Measurements from ENCODE around the gene GPI. TPM values are rescaled to one million over a fixed set of nuclear protein-coding genes. Genes with fewer than 3 reads are reported as not detected.
"Not testable (repeated sequence)": the region's sequence is repeated elsewhere in the genome, so short reads cannot be mapped to it uniquely, and the experiment has no call there.

GPI gene
- 169 and 172 TPM in 2 replicates for total RNA-seq

GRCh38 chr19:34364830-34365462 lies at the start of gene GPI:
TSS of gene GPI (plus strand) at chr19:34365196. CDS start at chr19:34365267, 71 bp downstream.
- no peak for DNase-seq (ENCODE audit: low read depth, low spot score)

DNA sequence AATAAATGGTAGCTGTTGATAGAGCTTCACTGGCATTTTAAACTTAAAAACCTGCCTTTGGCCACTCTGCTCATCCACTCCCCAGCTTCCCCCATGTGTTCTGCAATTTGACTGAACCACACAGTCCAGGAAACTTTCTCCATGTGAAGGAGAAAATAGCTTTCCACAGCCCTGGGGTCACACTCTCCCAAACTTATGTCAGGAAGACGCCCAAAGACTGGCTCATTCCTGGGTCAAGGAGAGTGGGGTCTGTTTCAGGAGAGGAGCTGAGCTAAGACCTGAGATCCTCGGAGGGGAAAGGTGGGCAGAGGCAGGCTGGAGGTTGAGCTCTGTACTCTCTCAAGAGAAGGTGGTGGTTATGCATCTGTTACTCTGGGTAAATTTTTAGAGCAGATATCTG lies 48.7 kb upstream of the GPI start:
- no peak for DNase-seq (ENCODE audit: low read depth, low spot score)

- no peak for DNase-seq (ENCODE audit: low read depth, low spot score)
These were observed 48.2 kb upstream of the GPI start for GRCh38 chr19:34316741-34317301.

- no peak for DNase-seq (ENCODE audit: low read depth, low spot score)
These were observed 47.6 kb upstream of the GPI start for GRCh38 chr19:34317311-34317927.

GRCh38 chr19:34319230-34319585 lies 45.8 kb upstream of the GPI start:
- DNase-seq (ENCODE audit: low read depth, low spot score) = no peak

DNA sequence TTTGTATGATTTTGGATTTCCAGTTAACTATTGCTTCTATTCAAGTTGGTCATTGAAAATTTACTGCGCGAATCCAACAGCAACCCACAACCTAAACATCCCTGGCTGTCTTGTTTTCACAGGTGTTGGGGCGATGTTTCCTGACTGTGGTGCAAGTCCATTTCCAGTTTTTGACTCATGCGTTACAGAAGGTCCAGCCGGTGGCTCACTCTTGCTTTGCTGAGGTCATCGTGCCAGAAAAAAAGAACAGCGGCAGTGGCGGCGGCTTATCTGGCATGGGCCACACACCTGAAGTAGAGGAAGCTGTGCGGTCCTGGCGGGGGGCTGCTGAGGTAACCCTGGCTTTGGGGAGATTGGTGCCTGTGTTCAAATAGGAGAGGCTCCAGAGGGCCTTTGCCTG lies 45.2 kb upstream of the GPI start:
- peak; percentile 79 for DNase-seq (ENCODE audit: low read depth, low spot score)

DNA sequence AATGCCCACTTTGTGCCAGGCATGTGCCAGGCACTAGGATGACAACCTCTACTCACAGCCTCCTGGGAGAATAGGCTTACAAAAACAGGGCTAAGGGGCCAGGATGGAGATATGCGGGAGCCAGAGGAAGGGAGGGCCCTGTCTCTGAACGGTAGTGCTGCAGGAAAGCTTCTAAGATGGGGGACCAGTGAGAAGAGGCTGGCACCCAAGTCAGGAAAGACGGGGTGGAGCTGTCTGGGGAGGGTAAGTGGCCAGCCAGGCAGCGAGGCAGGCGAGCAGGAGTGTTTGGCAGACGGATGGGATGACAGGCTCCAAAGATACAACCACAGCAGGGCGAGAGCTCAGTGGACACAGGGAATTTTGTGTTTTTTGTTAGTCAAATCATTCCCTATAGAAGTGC lies 44.7 kb upstream of the GPI start:
- DNase-seq (ENCODE audit: low read depth, low spot score) = no peak

DNA sequence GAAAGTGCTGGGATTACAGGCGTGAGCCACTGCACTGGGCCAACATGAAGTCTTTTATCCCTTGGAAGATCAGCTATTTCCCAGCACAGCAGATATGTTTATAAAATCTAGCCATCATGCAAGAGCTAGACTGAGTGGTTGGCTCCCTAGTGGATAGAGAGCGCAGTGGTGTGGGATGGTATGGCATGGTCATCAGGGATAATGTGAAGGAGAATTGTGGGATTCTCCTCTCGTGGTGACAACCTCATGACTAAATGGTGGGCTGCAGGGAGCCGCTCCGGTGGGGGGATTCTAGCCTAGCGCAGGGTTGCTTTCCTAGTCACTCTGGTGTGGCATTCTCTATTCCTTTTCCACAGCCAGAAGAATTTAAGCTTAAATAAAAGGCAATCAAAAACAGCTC lies 43.3 kb upstream of the GPI start:
- no peak for DNase-seq (ENCODE audit: low read depth, low spot score)

DNA sequence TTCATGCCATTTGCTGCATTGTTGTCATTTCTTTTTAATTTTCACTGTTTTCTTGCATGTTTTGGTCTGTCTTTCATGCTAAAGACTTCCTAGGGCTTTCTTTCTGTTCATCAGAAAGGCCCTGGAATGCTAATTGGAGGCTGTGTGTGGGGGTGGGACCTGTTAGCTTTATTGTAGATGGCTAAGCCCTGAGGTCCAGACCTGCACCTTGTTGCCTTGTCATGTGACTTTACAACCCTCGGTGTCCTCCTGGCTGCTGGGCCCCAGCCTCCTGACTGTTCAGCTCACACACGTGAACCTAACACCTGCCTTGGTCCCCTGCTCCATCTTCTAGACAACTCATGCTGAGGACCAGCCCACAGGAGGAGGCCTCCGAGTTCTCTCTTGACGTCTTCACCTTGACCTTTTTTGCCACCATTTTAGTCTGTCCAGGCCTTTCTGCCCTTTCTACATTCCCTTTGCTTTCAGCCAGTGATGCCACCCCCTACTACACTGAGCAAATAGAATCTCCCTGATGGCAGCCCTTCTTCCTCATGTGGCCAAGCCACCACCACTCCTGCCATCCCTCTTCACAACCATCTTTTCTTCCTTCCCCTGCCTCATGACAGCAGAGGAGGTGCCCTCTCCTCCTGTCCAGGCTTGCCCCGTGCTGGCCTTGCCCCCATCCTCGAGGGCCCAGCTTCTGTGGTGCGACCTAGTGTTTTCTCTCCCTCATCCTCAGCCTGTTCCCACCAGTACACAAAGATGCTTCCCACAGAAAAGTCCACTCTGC lies 41.4 kb upstream of the GPI start:
- no peak for DNase-seq (ENCODE audit: low read depth, low spot score)

- DNase-seq (ENCODE audit: low read depth, low spot score) = no peak
These were observed 40.7 kb upstream of the GPI start for GRCh38 chr19:34324320-34324719.

GRCh38 chr19:34325181-34325580 lies 39.8 kb upstream of the GPI start:
- DNase-seq (ENCODE audit: low read depth, low spot score) = no peak

DNA sequence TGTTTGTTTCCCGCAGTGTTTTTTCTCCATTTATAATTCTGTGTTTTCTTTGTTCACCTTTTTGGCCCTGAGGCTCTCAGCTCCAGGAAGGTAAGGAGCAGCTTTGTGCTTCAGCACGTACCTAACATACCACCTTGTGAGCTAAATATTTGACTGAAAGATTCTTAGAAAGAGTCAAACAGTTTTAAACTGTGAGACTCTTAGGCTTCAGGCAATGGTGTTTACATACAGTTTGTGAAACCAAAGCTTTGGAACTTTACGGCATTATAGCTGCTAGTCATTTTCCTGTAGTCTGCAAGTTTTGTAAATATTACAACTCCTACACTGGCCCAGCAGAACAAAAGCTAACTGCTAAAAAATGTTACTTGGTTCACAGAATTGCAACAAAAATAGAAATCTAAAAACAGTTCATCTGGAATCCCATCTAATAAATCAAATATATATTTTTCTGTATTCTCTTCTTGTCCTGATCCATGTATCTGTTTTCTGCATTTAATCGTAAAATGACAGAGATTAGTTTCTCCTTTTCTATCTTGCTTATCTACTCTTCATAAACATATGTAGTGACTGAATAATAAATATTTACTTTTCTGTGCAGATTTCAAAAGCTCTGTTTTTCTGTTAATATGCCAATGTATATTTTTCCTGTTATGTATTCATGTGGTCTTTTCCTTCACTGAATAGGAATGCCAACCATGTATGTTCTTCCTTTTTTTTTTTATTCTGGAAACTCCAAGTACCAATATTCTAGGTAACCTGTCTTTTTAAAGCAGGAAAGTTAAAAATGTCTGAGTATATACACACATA lies 38.8 kb upstream of the GPI start:
- DNase-seq (ENCODE audit: low read depth, low spot score) = no peak

DNA sequence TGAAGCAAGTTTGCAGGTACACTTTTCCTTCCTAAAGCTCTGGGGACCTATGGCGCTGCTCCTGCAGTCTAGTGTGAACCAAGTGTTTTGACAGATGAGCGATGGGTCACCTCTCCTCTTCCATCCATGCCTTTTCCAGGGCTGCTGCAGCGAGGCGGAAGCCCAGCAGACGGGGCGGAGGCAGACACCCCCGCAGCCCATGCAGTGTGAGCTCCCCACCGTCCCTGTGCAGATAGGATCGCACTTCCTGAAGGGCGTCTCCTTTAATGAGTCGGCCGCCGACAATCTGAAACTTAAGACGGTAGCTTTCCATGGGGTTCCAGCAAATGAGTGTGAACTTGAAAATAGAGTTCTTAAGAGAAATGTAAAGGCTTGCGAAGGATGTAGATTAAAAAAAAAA lies 37.1 kb upstream of the GPI start:
- DNase-seq (ENCODE audit: low read depth, low spot score) = no peak

GRCh38 chr19:34328982-34329381 lies 36.0 kb upstream of the GPI start:
- no peak for DNase-seq (ENCODE audit: low read depth, low spot score)

- no peak for DNase-seq (ENCODE audit: low read depth, low spot score)
These were observed 34.9 kb upstream of the GPI start for GRCh38 chr19:34330116-34330515.

DNA sequence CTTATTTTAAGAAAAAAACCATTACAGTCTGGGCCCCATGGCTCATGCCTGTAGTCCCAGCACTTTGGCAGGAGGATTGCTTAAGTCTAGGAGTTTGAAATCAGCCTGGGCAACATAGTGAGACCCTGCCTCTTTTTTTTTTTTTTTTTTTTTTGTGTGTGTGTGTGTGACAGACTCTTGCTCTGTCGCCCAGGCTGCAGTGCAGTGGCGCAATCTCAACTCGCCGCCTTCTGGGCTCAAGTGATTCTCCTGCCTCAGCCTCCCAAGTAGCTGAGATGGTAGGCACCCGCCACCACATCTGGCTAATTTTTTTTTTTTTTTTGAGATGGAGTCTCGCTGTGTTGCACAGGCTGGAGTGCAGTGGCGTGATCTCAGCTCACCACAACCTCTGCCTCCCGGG lies 34.4 kb upstream of the GPI start:
- not testable (repeated sequence) for DNase-seq (ENCODE audit: low read depth, low spot score)

DNA sequence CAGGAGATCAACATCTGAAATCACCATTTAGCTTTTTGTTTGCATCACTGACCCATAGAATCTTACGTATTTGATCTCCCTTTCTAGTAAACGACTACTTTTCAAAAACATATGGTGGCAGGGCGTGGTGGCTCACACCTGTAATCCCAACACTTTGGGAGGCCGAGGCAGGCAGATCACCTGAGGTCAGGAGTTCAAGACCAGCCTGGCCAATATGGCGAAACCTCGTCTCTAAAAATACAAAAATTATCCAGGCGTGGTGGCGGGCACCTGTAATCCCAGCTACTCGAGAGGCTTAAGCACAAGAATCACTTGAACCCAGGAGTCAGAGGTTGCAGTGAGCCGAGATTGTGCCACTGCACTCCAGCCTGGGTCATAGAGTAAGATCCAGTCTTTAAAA lies 33.4 kb upstream of the GPI start:
- not testable (repeated sequence) for DNase-seq (ENCODE audit: low read depth, low spot score)

GRCh38 chr19:34332027-34332760 lies 32.8 kb upstream of the GPI start:
- DNase-seq (ENCODE audit: low read depth, low spot score) = peak; percentile 74

- DNase-seq (ENCODE audit: low read depth, low spot score) = no peak
These were observed 29.1 kb upstream of the GPI start for GRCh38 chr19:34335914-34336313.

DNA sequence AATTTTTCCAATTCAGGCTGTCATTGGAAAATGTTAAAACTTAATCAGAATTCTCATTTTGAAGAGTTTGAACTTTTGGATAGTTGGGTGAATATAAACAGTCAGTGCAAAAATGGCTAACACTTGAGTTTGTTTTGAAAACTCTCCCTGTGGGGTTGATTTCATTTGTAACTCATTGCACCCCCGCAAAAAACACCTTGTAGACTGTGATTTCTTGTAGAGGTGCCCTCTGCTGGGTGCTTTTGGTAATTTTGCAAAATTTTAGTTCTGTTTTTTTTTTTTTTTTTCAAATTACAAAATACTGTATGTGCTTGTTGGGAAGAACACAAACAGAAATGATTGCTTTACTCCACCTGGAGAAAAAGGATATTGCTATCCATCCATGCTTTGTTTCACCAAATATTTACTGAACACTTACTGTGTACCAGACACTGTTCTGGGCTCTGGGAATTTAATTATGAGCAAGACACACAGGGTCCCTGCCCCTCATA lies 28.2 kb upstream of the GPI start:
- DNase-seq (ENCODE audit: low read depth, low spot score) = no peak

DNA sequence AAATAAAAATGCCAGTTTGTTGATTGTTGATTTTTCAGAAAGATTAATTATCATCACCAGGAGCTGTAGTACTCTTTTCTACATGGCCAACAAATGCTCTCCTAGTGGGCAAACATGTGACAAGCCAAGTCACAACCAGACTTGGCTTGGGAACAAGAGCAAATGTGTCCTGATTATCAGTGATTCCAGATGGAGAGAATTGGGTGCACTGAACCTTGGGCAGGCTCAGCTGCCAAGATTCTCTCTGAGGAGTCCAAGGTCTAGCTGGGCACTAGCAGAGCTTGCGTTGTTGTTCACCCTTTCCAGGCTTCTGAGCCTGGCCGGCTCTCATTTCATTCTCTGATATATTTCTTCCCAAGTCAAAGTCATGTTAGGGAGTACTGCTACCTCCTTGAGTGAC lies 27.3 kb upstream of the GPI start:
- DNase-seq (ENCODE audit: low read depth, low spot score) = no peak
